AG09319 (cell line): ENCODE results near the gene MRPS25.

ENCODE experiments used
- DNase-seq: peaks from one replicate; pipeline ENCODE4 v3.0.0-alpha.2; 2010; ENCODE audit warnings: low read depth; ENCODE audit errors: extremely low read depth
- TF ChIP-seq, protein P1 (sequence below): IDR thresholded peaks from 2 replicates; pipeline ENCODE4 v1.5.1; 2011; ENCODE audit warnings: low read depth, mild to moderate bottlenecking, inconsistent platforms, low read length, moderate library complexity

MRPS25 gene

GRCh38 chr3:15029625-15030024, 35.5 kb downstream of the MRPS25 start:
- TF ChIP-seq, protein P1, sequence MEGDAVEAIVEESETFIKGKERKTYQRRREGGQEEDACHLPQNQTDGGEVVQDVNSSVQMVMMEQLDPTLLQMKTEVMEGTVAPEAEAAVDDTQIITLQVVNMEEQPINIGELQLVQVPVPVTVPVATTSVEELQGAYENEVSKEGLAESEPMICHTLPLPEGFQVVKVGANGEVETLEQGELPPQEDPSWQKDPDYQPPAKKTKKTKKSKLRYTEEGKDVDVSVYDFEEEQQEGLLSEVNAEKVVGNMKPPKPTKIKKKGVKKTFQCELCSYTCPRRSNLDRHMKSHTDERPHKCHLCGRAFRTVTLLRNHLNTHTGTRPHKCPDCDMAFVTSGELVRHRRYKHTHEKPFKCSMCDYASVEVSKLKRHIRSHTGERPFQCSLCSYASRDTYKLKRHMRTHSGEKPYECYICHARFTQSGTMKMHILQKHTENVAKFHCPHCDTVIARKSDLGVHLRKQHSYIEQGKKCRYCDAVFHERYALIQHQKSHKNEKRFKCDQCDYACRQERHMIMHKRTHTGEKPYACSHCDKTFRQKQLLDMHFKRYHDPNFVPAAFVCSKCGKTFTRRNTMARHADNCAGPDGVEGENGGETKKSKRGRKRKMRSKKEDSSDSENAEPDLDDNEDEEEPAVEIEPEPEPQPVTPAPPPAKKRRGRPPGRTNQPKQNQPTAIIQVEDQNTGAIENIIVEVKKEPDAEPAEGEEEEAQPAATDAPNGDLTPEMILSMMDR, result no peak
- DNase-seq, result no peak

- TF ChIP-seq, protein P1, result no peak
- DNase-seq, result no peak
Measured at GRCh38 chr3:15023719-15024118, 41.4 kb downstream of the MRPS25 start.

DNA sequence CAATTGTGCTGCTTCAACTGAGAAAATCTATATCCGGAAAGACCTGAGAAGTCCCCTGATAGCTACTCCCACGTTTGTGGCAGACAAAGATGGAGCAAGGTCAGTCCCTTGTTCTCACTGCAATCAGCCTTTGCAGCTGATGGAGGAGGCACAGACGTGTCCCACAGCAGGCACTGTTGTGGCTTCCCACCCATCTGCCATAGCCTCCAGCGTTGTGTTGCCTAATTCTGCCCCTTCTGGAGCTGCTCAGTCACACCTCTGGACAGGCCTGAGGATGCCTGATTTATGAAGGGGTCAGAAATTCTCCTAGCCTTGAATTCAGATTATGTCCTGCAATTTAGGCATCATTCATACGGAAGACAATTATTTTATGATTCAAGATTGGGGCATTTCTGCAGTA, 41.9 kb downstream of the MRPS25 start:
- TF ChIP-seq, protein P1, result no peak
- no peak for DNase-seq

DNA sequence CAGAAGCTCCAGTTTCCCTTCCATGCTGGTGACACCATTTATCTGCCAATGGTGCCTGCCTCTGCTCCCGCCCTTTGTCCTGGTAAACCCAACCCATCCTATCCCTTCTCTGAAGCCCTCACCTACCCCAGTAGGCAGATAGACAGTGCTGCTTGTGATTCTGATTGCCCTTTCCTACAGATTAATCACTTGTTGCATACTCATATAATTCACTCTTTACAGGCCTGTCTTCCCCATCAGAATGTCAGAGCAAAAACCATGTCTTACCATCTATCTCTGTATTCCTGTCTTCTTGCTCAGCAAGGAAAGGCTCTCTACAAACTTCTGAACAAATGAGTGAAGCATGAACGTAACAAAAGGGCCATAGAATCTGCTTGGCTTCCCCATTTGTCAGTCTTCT, 47.9 kb downstream of the MRPS25 start:
- TF ChIP-seq, protein P1, result no peak
- DNase-seq, result no peak

- TF ChIP-seq, protein P1, result no peak
- no peak for DNase-seq
Measured at GRCh38 chr3:15015456-15015855, 49.7 kb downstream of the MRPS25 start.

- TF ChIP-seq, protein P1, result no peak
- no peak for DNase-seq
Measured at GRCh38 chr3:15014606-15015328, 50.3 kb downstream of the MRPS25 start.

DNA sequence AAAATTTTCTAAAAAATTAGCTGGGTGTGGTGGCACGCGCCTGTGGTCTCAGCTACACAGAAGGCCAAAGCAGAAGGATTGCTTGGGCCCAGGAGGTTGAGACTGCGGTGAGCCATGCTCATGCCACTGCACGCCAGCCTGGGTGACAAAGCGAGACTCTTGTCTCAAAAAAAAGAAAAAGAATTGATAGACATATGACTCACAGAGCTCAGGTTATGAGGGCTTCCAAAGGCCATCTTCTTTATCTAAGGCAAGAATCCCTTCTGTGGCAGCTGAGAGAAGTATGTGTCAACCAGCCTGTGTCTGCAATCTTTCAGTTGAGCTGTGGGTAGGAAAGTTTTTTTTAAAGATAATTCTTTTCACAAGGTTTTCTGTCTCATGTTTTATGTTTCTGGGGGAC, 53.9 kb downstream of the MRPS25 start:
- no peak for DNase-seq
- TF ChIP-seq, protein P1, result no peak
